ENCODE data around the gene ENDOG. TPM values are rescaled to one million over a fixed set of nuclear protein-coding genes. Genes with fewer than 3 reads are reported as not detected.

ENDOG gene
- total RNA-seq, 1 donor from 2014 or later, result 21.6 TPM

- FAIRE-seq (no peak), DNase-seq (ENCODE audit: low spot score in 2 of 2) (no peak)
These were observed 19.4 kb upstream of the ENDOG start for GRCh38 chr9:128798896-128799295.

DNA sequence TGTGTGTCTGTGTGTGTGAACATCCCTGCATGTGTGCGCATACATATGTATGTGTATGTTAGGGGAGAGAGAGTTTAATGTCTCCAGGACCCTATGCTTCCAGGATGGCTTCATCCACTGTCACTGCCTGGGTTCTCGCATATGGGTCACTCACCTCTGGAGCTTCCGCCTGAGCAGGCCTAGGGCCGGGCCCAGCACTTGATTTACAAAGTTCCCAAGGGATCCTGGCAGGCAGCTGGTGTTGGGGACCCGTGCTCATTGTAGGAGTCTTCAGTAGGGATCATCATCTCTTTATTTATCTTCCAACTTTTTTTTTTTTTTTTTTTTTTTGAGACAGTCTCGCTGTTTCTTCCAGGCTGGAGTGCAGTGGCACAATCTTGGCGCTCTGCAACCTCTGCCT lies 18.2 kb upstream of the ENDOG start:
- FAIRE-seq (no peak), DNase-seq (ENCODE audit: low spot score in 2 of 2) (no peak)

DNA sequence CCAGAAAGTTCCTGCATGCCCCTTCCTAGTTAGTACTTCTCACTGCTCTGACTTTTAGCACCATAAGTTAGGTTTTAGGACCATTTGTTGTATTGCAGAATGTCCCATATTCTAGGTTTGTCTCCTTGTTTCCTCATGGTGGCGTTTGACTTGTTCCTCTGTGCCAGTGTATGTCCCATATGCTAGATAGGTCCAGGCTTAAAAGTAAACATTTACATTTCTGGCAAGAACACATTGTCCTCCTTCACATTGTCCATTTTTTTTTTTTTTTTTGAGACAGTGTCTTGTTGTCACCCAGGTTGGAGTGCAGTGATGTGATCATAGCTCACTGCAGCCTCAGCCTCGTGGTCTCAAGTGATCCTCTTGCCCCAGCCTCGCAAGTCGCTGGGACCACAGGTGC lies 15.8 kb upstream of the ENDOG start:
- DNase-seq (ENCODE audit: low spot score in 2 of 2) (no peak), FAIRE-seq (no peak)

GRCh38 chr9:128805661-128806060 lies 12.6 kb upstream of the ENDOG start:
- no peak for FAIRE-seq
- peak in 1 of 2 donors; percentile 64 for DNase-seq (ENCODE audit: low spot score in 2 of 2)

- DNase-seq (ENCODE audit: low spot score in 2 of 2) (no peak), FAIRE-seq (no peak)
These were observed 10.5 kb upstream of the ENDOG start for GRCh38 chr9:128807827-128808226.

DNA sequence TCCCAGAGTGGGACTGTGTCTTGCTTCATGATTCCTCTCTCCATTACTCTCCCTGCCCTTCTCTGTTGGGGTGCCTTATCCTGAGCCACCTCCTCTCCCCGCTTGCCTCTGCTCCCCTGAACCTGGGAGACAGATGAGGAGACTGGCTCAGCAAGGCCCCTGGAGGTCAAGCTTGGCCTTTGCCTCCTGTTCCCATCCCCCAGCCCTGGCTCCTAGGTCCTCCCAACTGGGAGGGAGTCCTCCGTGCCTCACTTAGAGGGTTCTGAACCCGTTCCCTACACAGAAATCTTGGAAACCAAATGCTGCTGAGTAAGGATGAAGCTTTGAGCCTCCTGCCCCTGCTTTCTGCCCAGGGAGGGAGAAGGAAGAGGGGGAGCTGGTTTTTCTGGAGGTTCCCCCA lies 9.8 kb upstream of the ENDOG start:
- FAIRE-seq (no peak), DNase-seq (ENCODE audit: low spot score in 2 of 2) (no peak)

- DNase-seq (ENCODE audit: low spot score in 2 of 2) (no peak), FAIRE-seq (no peak)
These were observed 9.2 kb upstream of the ENDOG start for GRCh38 chr9:128809036-128809599.

- DNase-seq (ENCODE audit: low spot score in 2 of 2) (no peak), FAIRE-seq (no peak)
These were observed 8.5 kb upstream of the ENDOG start for GRCh38 chr9:128809831-128810230.

- no peak for FAIRE-seq
- DNase-seq (ENCODE audit: low spot score in 2 of 2), result no peak
These were observed 7.4 kb upstream of the ENDOG start for GRCh38 chr9:128810873-128811272.

DNA sequence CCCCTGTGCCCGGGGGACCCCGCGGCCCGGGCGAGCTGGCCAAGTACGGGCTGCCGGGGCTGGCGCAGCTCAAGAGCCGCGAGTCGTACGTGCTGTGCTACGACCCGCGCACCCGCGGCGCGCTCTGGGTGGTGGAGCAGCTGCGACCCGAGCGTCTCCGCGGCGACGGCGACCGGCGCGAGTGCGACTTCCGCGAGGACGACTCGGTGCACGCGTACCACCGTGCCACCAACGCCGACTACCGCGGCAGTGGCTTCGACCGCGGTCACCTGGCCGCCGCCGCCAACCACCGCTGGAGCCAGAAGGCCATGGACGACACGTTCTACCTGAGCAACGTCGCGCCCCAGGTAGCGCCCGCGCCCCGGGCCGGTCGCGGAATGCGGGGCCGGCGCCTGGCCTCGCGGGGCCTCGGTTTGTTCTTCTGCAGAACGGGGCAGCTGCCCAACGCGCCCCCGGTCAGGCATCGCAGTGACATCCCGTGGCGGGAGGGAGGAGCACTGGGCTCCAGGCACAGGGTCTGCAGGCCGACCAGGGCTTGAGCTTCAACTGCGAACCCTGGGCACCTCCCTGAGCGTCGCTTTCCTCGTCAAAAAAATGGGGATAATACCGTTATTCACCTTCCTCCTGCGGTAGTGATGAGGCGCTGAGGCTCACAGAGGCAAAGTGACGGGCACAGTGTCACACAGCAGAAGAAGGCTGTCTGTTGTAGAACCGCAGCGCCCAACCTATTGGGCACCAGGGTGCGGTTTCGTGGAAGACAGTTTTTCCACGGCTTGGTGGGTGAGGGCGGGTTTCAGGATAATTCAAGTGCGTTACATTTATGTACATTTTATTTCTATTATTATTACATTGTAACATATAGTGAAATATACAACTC lies 777 bp downstream of the ENDOG start:
- peak; percentile 55 to 63 for DNase-seq (ENCODE audit: low spot score in 2 of 2)
- no peak for FAIRE-seq

DNA sequence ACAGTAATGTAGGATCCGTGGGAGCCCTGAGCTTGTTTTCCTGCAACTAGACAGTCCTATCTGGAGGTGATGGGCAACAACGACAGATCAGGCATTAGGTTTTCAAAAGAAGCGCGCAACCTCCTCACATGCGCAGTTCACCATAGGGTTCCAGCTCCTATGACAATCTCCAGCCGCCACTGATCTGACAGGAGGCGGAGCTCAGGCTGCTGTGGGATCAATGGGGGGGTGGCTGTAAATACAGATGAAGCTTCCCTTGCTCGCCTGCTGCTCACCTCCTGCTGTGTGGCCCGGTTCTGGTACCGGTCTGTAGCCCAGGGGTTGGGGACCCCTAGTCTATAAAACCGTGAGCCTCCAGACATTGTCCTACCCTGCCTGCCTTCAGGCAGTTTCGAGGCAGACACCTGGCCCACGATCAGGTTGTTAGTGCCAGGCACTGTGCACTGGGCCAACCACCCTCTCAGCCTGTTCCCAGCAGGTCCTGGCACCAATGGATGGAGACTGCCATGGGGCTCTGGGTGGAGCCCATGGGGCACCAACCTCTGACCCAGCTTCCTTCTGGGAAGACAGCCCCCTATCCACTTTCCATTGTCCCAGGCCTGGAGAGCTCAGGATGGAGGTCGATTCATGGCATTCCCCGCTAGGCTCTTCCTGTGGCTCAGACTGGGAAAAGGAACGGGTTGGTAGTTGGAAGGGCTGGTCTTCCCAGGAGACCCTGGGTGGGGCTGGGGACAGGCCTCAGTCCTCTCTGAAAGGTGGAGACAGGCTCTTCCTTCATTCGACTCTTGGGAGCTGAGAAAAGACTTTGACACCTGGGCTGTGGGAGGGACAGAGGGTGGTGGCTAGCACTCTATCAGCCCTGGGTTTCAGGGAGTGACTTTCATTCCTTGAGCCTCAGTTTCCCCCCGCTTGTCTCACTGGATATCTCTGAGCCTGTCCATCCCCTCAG lies 1.7 kb downstream of the ENDOG start:
- FAIRE-seq, result no peak
- DNase-seq (ENCODE audit: low spot score in 2 of 2), result no peak

- DNase-seq (ENCODE audit: low spot score in 2 of 2) (no peak), FAIRE-seq (no peak)
These were observed 2.6 kb downstream of the ENDOG start for GRCh38 chr9:128820665-128821583.

- no peak for FAIRE-seq
These were observed 3.5 kb downstream of the ENDOG start for GRCh38 chr9:128821584-128822406.

DNA sequence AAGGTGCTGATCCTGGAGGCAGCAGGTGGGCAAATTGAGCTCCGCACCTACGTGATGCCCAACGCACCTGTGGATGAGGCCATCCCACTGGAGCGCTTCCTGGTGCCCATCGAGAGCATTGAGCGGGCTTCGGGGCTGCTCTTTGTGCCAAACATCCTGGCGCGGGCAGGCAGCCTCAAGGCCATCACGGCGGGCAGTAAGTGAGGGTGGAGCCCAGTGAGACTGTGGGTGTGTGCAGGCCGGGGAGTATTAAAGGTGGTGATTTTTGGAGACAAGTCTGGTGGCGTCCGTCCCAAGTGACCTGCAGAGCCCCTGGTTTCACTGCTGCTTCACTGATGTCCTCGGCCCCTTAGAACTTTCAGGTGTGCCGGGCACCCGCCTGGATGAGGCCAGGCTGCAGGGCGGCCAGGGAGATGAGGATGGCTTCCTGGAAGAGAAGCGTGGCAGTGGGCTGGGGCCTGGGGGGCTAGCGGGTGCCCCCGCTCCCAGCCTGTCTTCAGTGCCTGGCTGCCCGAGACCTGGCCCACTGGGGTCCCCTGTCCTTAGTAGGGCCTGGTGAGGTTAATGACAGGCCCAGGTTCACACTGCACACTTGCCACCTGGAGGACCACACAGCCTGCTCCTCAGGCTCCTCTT lies 4.2 kb downstream of the ENDOG start:
- FAIRE-seq (no peak), DNase-seq (ENCODE audit: low spot score in 2 of 2) (no peak)

More at GRCh38 chr9:128821584-128822406, 3.5 kb downstream of the ENDOG start:
- DNase-seq (ENCODE audit: low spot score in 2 of 2), result no peak

DNA sequence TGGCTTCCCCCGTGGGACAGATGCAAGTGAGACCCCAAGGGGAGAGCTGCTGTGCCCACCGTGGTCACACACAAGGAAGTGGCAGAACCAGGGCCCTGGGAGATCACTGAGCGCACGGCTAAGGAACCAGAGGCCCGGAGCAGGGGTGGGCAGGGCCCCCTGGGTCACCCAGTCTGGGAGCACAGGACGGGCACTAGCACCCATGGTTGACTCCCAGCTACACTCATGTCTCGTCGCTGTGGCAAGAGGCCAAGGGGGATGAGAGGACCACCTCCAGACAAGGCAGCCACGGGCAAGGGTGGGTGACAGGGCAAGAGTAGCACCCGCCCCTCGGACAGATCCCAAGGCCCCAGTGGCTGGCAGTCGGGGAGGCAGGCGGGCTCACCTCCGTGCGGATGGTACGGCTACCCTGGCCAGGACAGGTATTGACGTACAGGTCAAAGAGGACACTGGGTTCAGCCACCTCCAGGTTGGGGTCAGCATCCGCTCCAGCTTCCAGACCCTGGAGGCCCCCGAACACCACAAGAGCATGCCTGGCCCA lies 5.1 kb downstream of the ENDOG start:
- FAIRE-seq (no peak), DNase-seq (ENCODE audit: low spot score in 2 of 2) (no peak)

DNA sequence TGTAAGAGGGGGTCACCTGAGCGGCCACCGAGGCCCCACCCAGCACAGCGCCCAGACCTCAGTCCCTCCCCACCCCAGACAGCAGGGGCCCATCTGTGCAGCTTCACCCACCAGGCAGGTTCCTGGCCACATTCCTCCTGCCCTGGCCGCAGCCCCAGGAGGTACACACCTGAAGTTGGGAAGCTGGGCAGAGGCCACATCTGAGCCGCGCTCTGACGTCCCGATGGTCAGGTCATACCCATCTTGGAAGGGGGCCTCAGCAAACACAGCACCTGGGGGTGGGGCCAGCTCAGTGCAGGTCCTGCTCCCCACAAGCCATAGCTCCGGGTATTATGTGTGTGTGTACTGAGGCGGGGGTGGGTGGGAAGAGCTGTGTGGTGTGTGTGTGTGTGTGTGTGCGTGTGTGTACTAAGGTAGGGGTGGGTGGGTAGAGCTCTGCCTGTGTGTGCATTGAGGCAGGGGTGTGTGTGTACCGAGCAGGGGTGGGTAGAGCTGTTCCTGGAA lies 5.7 kb downstream of the ENDOG start:
- DNase-seq (ENCODE audit: low spot score in 2 of 2) (no peak), FAIRE-seq (no peak)

GRCh38 chr9:128824911-128825310 lies 6.6 kb downstream of the ENDOG start:
- FAIRE-seq, result no peak

More at GRCh38 chr9:128824911-128825310, 6.6 kb downstream of the ENDOG start:
- no peak for DNase-seq (ENCODE audit: low spot score in 2 of 2)
